PC-9 (cell line): ENCODE results near the gene DNMT3A.

Experiments used
- CTCF ChIP-seq: fragments of 200-600 bp; sonication (generic); conservative IDR thresholded peaks from 2 replicates; pipeline ENCODE4 v1.6.1; 2017; ENCODE audit warnings: mixed run types, antibody characterized with exemption, mild to moderate bottlenecking, moderate library complexity
- EZH2 ChIP-seq: fragments of 200-600 bp; sonication (generic); IDR thresholded peaks from 2 replicates; pipeline ENCODE4 v1.8.0; 2017; ENCODE audit warnings: antibody characterized with exemption, low read depth

GRCh38 chr2:25347846-25348245 lies 6.1 kb upstream of the DNMT3A start:
- no peak for TF ChIP-seq CTCF
- no peak for TF ChIP-seq EZH2
